CMK (cell line): Measurements from ENCODE around the gene ATP5F1B.
A peak's percentile ranks its signal among the peaks of the same experiment; 100 is the strongest.

ENCODE experiments used
- DNase-seq: peaks from one replicate; pipeline ENCODE4 v3.0.0-alpha.2; 2010; ENCODE audit warnings: low read depth

The ATP5F1B gene

DNA sequence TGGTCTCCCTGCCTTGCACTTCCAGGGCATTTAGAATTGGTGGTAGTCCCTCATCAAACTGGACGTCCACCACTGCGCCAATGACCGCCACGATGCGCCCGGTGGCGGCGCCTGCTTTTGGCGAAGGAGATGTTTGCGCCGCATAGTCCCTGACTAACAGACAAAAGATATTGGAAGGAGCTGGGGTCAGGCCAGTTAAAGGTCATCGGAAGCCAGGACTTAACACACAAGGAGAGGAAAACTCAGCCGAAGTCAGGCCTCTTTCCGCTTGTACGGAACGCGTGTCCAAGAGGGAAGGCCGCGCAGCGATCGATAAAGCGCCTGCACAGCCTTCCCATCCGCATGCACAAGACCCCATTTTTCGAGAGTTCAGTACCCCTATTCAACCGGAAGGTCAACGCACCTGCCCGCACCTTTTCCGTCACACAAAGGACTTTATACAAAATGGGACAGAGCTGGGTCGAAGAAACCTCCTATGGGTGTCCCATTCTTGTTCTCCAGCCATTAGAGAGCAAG, 525 bp downstream of the ATP5F1B start:
- no peak for DNase-seq

- no peak for DNase-seq
These were observed 1.1 kb downstream of the ATP5F1B start for GRCh38 chr12:56644654-56645053.

DNA sequence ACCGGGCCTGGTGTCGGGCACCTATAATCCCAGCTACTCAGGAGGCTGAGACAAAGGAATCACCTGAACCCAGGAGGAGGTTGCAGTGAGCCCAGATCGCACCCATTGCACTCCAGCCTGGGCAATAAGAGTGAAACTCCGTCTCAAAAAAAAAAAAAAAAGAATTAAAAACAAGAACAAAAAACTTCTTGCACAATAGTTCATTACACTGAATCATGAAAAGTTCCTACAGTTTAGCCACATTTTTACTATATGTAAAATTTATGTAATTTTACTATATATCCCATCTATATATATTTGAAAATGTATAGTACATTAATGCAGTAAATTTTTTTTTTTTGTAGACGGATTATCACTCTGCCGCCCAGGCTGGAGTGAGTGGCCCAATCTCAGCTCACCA, 4.6 kb downstream of the ATP5F1B start:
- no peak for DNase-seq

DNA sequence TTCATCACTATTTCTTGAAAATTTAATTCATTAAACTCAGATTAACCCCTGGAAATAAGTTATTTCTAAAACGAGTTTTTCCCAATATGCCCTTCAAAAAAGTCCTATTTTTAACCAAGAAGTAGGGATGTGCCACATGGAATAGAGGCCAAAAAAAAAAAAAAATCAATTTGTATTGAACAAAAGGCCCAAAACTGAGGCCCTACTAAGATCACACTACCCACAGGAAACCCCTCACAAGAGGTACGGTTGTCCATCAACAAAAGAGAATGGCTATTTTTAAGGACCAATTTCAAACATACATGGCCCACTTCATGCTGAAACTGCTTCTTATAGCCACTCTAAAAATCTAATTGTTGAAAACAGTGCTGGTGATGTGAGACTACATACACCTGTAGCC, 8.2 kb downstream of the ATP5F1B start:
- no peak for DNase-seq

GRCh38 chr12:56636675-56637540, 8.9 kb downstream of the ATP5F1B start:
- peak; percentile 94 for DNase-seq

- no peak for DNase-seq
These were observed 9.7 kb downstream of the ATP5F1B start for GRCh38 chr12:56635806-56636674.

GRCh38 chr12:56634837-56635791, 10.7 kb downstream of the ATP5F1B start:
- peak; percentile 73 for DNase-seq

- no peak for DNase-seq
These were observed 11.4 kb downstream of the ATP5F1B start for GRCh38 chr12:56634242-56634836.

DNA sequence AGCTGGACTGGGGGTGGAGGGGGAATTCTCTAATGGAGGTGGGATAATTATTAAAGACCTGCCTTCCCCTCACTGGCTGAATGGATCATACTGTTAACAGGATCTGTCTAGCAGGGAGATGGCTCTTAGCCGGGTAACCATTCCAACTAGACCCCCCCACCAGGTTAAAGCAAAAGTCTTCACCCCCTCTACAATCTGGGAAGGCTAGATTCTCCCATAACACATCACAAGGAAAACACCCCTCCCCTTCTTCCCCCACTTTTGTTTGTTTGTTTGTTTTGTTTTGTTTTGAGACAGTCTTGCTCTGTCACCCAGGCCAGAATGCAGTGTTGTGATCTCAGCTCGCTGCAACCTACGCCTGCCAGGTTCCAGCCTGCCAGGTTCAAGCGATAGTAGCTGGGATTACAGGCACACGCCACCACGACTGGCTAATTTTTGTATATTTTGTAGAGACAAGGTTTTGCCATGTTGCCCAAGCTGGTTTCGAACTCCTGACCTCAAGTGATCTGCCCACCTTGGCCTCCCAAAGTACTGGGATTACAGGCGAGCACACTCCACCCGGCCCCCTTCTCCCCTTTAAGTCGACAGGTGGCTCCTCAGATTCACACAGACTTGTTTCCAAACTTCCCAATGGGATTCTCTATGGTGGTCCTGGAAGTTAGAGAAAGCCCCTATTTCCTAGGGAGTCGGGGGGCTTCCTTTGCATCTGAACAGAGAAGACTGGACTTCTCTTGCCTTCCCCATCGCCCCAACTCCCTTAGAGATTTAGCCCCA, 12.1 kb downstream of the ATP5F1B start:
- DNase-seq, result no peak

GRCh38 chr12:56632701-56633467, 12.9 kb downstream of the ATP5F1B start:
- DNase-seq, result no peak

DNA sequence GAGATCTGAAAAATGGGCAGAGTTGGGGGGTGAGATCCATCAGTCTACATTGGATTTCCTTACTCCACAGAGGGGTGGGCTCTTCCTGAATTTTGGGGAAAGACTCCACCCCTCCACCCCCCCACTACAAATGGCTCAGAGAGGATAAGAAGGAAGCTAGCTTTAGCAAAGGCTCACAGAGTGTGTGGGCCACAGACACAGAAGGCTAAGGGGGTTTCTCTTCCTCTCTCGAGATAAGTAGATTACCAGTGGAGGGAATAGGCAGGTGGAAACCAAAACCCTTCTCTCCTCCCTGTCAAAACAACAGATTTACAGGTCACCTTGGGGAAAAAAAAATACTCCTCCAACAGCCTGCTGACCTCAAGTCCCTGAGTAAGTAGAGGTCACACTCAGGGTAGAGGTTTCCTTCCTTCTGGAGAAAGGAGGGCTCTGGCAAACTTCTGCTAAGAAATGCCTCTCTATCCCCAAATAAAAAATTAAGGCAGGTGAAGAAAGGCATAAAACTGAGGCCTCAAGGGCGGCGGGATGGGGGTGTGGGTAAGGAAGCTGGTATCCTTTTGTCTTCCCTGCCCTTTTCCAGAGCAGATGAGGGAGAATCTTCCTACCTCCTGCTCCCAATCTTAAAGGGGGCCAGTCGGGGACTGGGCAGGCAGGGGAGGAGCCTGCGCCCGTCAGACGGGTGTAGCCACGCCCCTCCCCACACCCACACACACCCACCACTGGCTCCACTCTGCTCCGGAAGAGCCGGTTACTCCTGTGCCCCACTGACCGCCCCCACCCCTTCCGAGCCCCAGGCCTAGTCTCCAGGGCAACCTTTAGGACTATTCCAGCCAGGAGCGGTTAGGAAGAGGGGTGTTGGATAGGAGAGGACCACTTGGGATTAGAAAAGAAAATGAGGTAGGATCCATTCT, 13.7 kb downstream of the ATP5F1B start:
- no peak for DNase-seq

GRCh38 chr12:56630180-56630632, 15.6 kb downstream of the ATP5F1B start, which contains the start of gene BAZ2A:
BAZ2A (minus strand) TSS chr12:56630326; CDS start chr12:56617530, 12,796 bp downstream.
- DNase-seq, result no peak

GRCh38 chr12:56629459-56630179, 16.2 kb downstream of the ATP5F1B start:
- DNase-seq, result no peak

GRCh38 chr12:56628671-56629458, 16.9 kb downstream of the ATP5F1B start:
- DNase-seq, result no peak

DNA sequence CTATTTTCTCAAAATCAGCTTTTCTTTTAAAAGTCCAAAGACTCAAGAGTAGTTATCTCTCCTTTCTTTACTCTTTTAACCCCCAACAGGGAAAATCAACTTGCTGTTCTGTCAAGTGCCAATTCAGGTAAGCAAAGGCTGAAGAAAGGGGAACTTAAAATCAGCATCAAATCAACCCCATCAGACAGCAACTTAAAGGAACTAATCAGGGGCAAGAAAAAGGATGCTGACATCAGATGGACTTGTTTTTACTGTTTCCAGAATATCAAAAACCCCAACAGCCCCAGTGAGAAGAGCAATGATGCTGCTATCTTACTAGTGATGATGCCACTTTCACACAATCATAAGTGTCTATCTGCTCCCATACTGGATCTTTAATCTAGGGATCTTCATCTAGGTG, 19.1 kb downstream of the ATP5F1B start:
- DNase-seq, result no peak

GRCh38 chr12:56622535-56622934, 23.2 kb downstream of the ATP5F1B start:
- no peak for DNase-seq

DNA sequence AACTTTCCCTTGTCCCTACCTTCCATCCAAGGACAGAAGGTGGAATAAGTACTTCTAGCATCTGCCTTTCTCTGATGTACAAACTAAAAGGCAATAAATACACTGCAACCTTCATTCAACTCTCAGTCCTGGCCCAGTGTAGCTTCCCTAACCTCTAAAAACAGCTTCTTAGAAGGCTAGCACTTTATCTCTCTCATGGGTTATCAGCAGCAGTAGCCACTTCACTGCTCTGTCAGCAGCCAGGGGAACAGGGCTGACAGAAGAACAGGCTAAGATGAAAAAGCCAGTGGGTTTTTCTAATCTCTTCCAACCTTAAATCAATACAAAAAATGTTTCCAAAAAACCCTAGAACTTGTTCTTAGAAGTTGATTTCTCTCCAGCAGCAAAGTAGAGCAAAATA, 28.9 kb downstream of the ATP5F1B start:
- no peak for DNase-seq
